Tibial artery (tissue), 4 donors: ENCODE results near the gene ZBTB39.

ENCODE experiments used
- DNase-seq, 2 donors: peaks; one replicate each; pipeline ENCODE4 v3.0.0-alpha.2; 2019
- H3K27ac ChIP-seq, 2 donors: fragments of 200-600 bp; sonication (generic) in 1 of 2; 1 replicate in 1 of 2; 2 replicates in 1 of 2; pipeline ENCODE4 v1.5.1; 2018 to 2019; ENCODE audit warnings: mild to moderate bottlenecking in 1 of 2
- H3K27me3 ChIP-seq, 2 donors: fragments of 200-600 bp; sonication (generic) in 1 of 2; one replicate each; pipeline versions ENCODE4 v1.5.1 to v1.6.0; 2016 to 2019
- H3K36me3 ChIP-seq, 3 donors: fragments of 200-600 bp; sonication (generic) in 2 of 3; one replicate each; pipeline ENCODE4 v1.5.1; 2016 to 2019; ENCODE audit warnings: mild to moderate bottlenecking in 2 of 3
- H3K4me1 ChIP-seq, 4 donors: fragments of 200-600 bp; sonication (generic) in 2 of 4; 1 replicate in 3 of 4; 2 replicates in 1 of 4; pipeline ENCODE4 v1.5.1; 2016 to 2019
- H3K4me3 ChIP-seq, 2 donors: fragments of 200-600 bp; sonication (generic) in 1 of 2; 1 replicate in 1 of 2; 2 replicates in 1 of 2; pipeline ENCODE4 v1.5.1; 2018 to 2019; ENCODE audit warnings: mild to moderate bottlenecking in 2 of 2
- H3K9me3 ChIP-seq, 3 donors: fragments of 200-600 bp; sonication (generic) in 1 of 3; one replicate each; pipeline ENCODE4 v1.5.1; 2016 to 2019
- intact Hi-C: fragments of 100-400 bp; cut with DNase I; formaldehyde crosslinking; loops from one replicate; pipeline ENCODE4 v1.15.0; 2023; ENCODE audit warnings: low total_unique reads
- TF ChIP-seq, protein P1 (sequence below), 2 experiments: fragments of 200-600 bp in 1 of 2; fragments of 450-650 bp in 1 of 2; IDR thresholded peaks; one replicate each; pipeline ENCODE4 v1.5.1; 2017 to 2019; ENCODE audit warnings: antibody characterized with exemption in 2 of 2, mild to moderate bottlenecking in 1 of 2, moderate library complexity in 1 of 2

Gene ZBTB39

DNA sequence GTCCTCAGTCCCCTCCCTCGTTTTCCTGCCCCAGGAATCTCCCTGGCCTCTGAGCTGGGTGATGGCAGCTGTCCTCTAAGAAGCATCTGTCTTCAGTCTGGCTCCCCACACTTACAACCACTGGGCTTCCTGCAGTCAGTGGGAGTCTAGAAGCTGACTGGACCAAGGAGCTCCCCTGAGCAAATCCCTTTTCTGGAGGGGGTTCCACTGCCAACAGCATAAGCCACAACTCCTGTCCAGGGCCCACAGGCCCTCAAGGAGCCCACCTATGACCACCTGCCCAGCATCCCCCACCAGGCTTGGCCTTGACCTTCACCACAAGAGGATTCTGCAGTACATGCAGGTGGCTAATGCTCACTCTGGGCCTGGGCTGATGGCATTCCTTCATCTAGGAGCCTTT, 53.0 kb downstream of the ZBTB39 start:
- TF ChIP-seq, protein P1, sequence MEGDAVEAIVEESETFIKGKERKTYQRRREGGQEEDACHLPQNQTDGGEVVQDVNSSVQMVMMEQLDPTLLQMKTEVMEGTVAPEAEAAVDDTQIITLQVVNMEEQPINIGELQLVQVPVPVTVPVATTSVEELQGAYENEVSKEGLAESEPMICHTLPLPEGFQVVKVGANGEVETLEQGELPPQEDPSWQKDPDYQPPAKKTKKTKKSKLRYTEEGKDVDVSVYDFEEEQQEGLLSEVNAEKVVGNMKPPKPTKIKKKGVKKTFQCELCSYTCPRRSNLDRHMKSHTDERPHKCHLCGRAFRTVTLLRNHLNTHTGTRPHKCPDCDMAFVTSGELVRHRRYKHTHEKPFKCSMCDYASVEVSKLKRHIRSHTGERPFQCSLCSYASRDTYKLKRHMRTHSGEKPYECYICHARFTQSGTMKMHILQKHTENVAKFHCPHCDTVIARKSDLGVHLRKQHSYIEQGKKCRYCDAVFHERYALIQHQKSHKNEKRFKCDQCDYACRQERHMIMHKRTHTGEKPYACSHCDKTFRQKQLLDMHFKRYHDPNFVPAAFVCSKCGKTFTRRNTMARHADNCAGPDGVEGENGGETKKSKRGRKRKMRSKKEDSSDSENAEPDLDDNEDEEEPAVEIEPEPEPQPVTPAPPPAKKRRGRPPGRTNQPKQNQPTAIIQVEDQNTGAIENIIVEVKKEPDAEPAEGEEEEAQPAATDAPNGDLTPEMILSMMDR (IDR thresholded peaks at IDR 0.05), result no peak
- Histone ChIP-seq H3K27ac (no peak overlapping the region), H3K4me1 (no peaks in the 10 kb centered on the region), H3K36me3 (no peaks in the 10 kb centered on the region), H3K9me3 (peaks cover 0 to 8% (median 4%) of the 10 kb centered on the region in 3 donors), H3K27me3 (no peaks in the 10 kb centered on the region), H3K4me3 (no peak overlapping the region)
- DNase-seq, result no peak
- intact Hi-C loops, result no loop called here

DNA sequence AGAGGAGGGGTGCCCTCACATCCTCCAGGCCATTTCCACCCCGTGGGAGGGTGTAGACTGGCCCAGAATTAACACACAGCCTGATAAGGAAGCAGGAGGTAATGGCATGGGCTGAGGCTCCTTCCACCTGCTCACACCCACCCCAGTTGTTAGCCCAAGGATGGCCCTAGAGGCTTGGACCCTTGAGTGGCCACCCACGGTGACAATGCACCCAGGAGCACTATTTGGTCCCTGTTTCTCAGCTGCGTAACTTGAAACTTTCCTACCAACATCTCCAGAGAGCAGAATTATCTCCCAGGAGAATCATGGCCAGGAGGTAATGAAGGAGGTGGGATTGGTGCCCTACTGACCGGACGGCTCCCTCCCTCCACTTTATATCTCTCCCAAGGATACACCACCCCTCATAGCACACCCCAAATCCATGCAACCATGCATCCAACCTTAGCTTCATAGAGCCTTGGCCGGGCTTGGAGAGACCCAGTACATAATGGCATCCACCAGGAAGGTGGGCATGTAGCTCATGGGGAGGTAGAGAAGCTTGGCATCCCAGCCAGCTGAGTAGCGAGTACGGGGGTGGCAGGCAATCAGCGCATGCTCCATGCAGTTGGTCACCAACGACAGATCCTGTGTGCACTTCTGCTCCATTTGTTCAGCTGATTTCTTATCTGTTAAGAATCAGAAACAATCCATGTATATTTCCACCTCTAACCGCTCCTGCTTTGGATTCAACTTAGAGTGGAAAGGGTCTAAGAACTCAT, 54.6 kb downstream of the ZBTB39 start:
- no peaks in the 10 kb centered on the region for H3K36me3 ChIP-seq
- TF ChIP-seq, protein P1 (IDR thresholded peaks at IDR 0.05), result no peak
- no peak overlapping the region for H3K4me3 ChIP-seq
- H3K27me3 ChIP-seq, result no peaks in the 10 kb centered on the region
- H3K27ac ChIP-seq, result no peak overlapping the region
- DNase-seq, result no peak
- no peaks in the 10 kb centered on the region for H3K9me3 ChIP-seq
- no peaks in the 10 kb centered on the region for H3K4me1 ChIP-seq
- intact Hi-C loops, result no loop called here

DNA sequence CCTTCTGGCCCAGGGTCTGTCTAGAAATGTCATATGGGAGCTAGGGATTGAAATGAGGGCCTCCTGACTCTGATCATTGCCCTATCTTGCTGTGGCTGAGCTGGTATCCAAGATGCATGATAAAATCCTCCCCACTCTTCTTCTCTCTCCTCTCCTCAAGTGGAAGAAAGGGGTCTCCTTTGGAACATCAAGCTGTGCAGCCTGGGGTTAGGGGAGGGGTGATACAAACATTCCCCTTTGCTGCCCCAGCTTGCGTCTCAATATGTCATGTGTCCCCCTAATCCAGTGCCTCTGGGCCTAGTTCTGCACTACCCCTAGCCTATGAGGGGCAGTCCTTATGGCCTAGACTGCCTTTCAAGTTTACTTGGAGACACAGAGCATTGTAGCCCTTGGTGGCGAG, 57.5 kb downstream of the ZBTB39 start:
- no peaks in the 10 kb centered on the region for H3K36me3 ChIP-seq
- intact Hi-C loops, result no loop called here
- H3K4me3 ChIP-seq, result no peak overlapping the region
- H3K9me3 ChIP-seq, result no peaks in the 10 kb centered on the region
- TF ChIP-seq, protein P1 (IDR thresholded peaks at IDR 0.05), result no peak
- H3K27ac ChIP-seq, result no peak overlapping the region
- no peak for DNase-seq
- H3K4me1 ChIP-seq, result no peaks in the 10 kb centered on the region
- no peaks in the 10 kb centered on the region for H3K27me3 ChIP-seq
